Erythroblast (primary cell): Measurements from ENCODE around the gene TGIF2.

ENCODE experiments used
- GATA1 ChIP-seq: IDR thresholded peaks from 2 replicates; pipeline ENCODE4 v1.6.1; 2011; ENCODE audit warnings: low read depth, mild to moderate bottlenecking, control low read depth, low read length, moderate library complexity
- POLR2A ChIP-seq: IDR thresholded peaks from 2 replicates; pipeline ENCODE4 v1.6.1; 2011; ENCODE audit warnings: mild to moderate bottlenecking, low read length

GRCh38 chr20:36528875-36529417, 44.5 kb upstream of the TGIF2 start:
- no peak for TF ChIP-seq POLR2A
- TF ChIP-seq GATA1: no peak
